ENCODE results near the gene SMIM31.

The SMIM31 gene

DNA sequence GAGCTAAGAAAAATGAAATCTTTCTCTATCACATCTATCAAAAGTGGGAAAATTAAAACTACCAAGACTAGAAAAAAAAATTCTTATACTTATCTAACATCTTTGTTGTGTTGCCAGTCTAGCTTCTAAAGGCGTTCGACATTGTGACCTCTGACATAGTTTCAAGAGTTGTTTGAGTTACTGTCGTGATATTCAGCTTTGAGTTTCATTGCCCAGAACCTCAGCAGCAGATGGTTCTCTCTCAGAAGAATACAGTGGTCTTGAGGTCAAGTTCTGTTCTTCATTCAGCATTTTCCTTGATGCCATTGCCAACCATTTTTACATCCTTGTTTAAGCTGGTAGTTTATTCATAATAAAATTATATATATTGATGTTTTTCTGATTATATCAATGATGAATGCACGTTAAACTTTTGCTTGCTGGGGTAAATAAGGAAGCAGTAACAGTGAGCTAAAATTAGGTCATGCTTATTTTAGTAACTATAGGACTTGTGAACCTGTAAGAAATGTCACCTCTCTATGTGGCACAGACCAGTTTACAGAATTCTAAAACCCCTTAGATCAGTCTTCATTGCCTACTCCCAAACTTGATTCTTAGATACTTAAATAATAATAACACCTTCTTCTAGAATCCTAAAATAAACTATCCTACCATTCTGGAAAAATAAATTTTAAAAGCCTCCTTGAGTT, 23.1 kb upstream of the SMIM31 start:
- Histone ChIP-seq H3K27me3 (no peaks in the 10 kb centered on the region), H3K36me3 (no peaks in the 10 kb centered on the region), H3K4me1 (ENCODE audit: control insufficient read depth in 1 of 2, insufficient read depth in 1 of 2, low read depth in 1 of 2, low read length in 1 of 2) (no peaks in the 10 kb centered on the region), H3K9me3 (no peaks in the 10 kb centered on the region), H3K27ac (no peak overlapping the region), H3K4me3 (ENCODE audit: low read depth in 1 of 2, low read length in 1 of 2) (no peak overlapping the region)
- TF ChIP-seq, protein P1, sequence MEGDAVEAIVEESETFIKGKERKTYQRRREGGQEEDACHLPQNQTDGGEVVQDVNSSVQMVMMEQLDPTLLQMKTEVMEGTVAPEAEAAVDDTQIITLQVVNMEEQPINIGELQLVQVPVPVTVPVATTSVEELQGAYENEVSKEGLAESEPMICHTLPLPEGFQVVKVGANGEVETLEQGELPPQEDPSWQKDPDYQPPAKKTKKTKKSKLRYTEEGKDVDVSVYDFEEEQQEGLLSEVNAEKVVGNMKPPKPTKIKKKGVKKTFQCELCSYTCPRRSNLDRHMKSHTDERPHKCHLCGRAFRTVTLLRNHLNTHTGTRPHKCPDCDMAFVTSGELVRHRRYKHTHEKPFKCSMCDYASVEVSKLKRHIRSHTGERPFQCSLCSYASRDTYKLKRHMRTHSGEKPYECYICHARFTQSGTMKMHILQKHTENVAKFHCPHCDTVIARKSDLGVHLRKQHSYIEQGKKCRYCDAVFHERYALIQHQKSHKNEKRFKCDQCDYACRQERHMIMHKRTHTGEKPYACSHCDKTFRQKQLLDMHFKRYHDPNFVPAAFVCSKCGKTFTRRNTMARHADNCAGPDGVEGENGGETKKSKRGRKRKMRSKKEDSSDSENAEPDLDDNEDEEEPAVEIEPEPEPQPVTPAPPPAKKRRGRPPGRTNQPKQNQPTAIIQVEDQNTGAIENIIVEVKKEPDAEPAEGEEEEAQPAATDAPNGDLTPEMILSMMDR (IDR thresholded peaks at IDR 0.05) = no peak

DNA sequence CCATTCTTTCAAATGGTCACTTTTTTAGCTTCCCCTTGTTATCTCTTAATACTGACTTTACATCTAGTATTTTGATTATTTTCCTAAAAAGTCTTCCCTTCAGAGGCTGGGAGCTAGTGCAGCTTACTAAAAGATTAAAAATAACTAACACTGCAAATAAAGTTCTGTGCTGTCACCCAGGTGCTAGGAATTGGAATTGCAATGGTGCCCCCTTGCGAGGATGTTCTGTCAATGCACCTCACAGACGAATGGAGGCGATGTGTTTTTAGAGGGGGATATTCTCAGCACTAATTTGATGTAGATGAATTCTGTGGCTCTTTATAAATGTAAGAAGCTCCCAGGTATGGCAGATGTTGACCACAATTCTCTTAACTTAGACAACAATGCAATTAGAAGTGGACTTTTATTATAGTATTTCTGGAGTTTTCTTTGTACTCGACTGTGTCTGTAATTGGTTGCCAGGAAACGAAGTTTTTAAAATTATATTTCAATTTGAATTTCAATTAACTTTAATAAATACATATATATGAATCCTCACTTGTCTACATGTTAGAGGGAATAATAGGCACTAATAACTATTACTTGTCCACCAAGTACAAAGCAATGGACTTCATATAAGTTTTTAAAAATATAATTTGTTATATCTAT, 22.0 kb upstream of the SMIM31 start:
- TF ChIP-seq, protein P1 (IDR thresholded peaks at IDR 0.05) = no peak
- Histone ChIP-seq H3K4me1 (ENCODE audit: control insufficient read depth in 1 of 2, insufficient read depth in 1 of 2, low read depth in 1 of 2, low read length in 1 of 2) (no peaks in the 10 kb centered on the region), H3K4me3 (ENCODE audit: low read depth in 1 of 2, low read length in 1 of 2) (no peak overlapping the region), H3K36me3 (no peaks in the 10 kb centered on the region), H3K9me3 (no peaks in the 10 kb centered on the region), H3K27me3 (no peaks in the 10 kb centered on the region), H3K27ac (no peak overlapping the region)

DNA sequence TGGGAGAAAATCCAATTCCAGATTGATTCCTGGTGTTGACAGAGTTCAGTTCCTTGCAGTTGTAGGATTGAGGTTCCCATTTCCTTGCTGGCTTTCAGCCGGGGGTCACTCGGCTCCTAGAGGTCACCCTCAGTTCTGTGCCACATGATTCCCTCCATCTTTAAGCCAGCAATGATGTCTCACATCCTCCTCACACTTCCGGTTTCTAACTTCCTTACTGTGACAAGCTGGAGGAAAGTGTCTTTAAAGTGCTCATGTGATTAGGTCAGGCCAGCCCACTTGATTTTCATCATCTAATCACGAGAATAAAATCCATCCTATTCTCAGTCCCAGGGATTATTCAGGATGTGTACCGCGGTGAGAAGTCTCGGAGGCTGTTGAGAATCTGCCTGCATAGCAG, 19.4 kb upstream of the SMIM31 start:
- H3K27ac ChIP-seq = no peak overlapping the region
- no peaks in the 10 kb centered on the region for H3K9me3 ChIP-seq
- no peaks in the 10 kb centered on the region for H3K27me3 ChIP-seq
- H3K4me1 ChIP-seq (ENCODE audit: control insufficient read depth in 1 of 2, insufficient read depth in 1 of 2, low read depth in 1 of 2, low read length in 1 of 2) = no peaks in the 10 kb centered on the region
- TF ChIP-seq, protein P1 (IDR thresholded peaks at IDR 0.05) = no peak
- H3K4me3 ChIP-seq (ENCODE audit: low read depth in 1 of 2, low read length in 1 of 2) = no peak overlapping the region
- H3K36me3 ChIP-seq = no peaks in the 10 kb centered on the region

DNA sequence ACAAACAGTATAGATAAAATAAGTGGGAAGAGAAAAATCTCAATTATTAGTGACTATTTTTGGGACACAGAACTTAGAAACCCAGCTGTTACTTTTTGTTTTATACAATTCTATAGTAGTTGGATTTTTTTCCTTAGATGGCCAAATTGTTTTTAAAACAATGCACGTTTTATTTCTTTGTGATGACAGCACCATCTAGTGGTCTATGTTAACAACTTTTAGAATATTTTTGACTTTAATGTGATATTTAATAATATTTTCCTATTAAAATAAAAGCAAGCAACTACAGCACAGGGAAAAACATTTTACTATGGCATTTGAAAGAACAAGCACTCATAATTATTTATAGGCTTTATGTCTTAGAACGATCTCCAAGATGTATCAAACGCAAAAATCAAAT, 5.6 kb upstream of the SMIM31 start:
- Histone ChIP-seq H3K27ac (no peak overlapping the region), H3K36me3 (no peaks in the 10 kb centered on the region), H3K4me3 (ENCODE audit: low read depth in 1 of 2, low read length in 1 of 2) (no peak overlapping the region), H3K4me1 (ENCODE audit: control insufficient read depth in 1 of 2, insufficient read depth in 1 of 2, low read depth in 1 of 2, low read length in 1 of 2) (no peaks in the 10 kb centered on the region), H3K9me3 (no peaks in the 10 kb centered on the region), H3K27me3 (no peaks in the 10 kb centered on the region)
- TF ChIP-seq, protein P1 (IDR thresholded peaks at IDR 0.05) = no peak

DNA sequence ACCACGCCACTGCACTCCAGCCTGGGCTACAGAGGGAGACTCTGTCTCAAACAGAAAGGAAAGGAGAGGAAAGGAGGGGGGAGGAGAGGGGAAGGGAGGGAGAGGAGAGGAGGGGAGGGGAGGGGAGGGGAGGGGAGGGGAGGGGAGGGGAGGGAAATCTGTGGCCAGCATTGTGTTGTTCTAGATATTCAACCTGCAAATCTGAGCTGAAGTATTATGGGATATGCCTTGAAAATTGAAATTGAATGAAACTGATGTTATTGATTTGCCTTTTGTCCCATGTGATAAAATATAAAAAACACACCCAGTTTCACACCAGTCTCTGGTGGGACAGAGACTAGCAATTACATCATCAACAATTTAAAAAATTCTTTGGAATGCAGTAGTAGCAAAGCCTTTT, 1.5 kb downstream of the SMIM31 start:
- TF ChIP-seq, protein P1 (IDR thresholded peaks at IDR 0.05) = no peak
- no peaks in the 10 kb centered on the region for H3K36me3 ChIP-seq
- no peaks in the 10 kb centered on the region for H3K4me1 ChIP-seq (ENCODE audit: control insufficient read depth in 1 of 2, insufficient read depth in 1 of 2, low read depth in 1 of 2, low read length in 1 of 2)
- no peaks in the 10 kb centered on the region for H3K27me3 ChIP-seq
- no peaks in the 10 kb centered on the region for H3K9me3 ChIP-seq
- H3K4me3 ChIP-seq (ENCODE audit: low read depth in 1 of 2, low read length in 1 of 2) = no peak overlapping the region
- H3K27ac ChIP-seq = no peak overlapping the region
